IPS DF 4.7 (cell line): ENCODE results near the gene TMEM35A.
"Not testable (repeated sequence)": the region's sequence is repeated elsewhere in the genome, so short reads cannot be mapped to it uniquely, and the experiment has no call there.

Source experiments
- DNase-seq: peaks from one replicate; pipeline ENCODE4 v3.0.0-alpha.2; 2013; ENCODE audit warnings: low spot score; ENCODE audit errors: extremely low read depth

TMEM35A gene

GRCh38 chrX:101078716-101079598 is at the start of gene TMEM35A:
TSS of gene TMEM35A (plus strand) at chrX:101078879. CDS start at chrX:101079003, 124 bp downstream.
- no peak for DNase-seq

DNA sequence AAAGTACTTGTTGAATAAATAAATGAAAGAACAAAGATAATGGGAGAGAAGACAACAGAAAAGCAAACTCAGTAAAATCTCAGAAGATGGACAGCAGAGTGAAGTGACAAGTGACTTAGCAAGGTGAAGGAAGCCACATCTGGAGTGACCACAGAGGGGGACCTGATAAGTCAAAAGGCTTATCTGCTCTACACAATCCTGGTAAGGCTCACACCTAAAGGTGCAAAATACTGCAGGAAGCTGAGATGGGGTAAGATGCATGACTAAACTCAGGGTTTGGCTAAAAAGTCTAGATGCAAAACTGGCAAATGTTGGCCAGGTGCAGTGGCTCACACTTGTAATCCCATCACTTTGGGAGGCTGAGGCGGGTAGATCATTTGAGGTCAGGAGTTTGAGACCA is 49.0 kb upstream of the TMEM35A start:
- DNase-seq, result no peak

- DNase-seq, result no peak
Measured at GRCh38 chrX:101037231-101037630, 41.4 kb upstream of the TMEM35A start.

DNA sequence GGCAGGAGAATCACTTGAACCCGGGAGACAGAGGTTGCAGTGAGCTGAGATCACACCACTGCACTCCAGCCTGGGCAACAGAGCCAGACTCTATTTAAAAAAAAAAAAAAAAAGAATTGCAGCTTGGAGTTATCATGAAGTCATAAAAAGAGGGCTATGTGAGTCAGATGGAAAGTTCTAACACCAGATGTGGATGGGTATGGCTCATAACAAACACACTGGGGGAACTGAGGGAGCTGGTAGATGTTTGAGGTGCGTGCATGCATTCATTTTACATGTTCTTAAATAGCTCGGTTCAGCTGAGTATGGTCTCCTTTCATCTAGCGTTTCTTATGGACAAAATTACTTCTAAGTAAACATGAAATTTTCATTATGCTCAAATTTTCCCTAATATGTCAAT is 38.5 kb upstream of the TMEM35A start:
- no peak for DNase-seq

DNA sequence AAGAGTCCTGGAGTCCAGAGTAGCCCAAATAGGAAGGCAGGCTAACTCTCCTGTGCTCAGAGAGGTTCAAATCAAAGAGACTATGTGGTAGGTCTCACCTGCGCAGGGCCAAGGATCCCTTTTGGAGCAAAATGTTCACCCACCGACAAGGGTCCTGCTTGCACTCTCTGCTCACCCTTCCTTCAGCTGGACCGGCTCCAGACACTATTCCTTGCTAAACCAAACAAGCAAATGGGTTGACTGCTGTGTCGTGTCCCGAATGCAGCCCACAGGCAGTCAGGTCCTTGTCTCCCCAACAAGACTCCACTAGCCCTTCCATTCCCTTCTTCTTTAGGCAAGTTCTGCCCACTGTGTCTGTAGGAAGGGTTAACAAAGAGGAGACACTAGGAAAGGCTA is 27.5 kb upstream of the TMEM35A start:
- no peak for DNase-seq

GRCh38 chrX:101051549-101052302 is 27.0 kb upstream of the TMEM35A start, which contains the start of gene TRMT2B:
TSS of gene TRMT2B (minus strand) at chrX:101052111. CDS start at chrX:101042289, 9,822 bp downstream.
- no peak for DNase-seq

- DNase-seq, result not testable (repeated sequence)
Measured at GRCh38 chrX:101056551-101056950, 22.1 kb upstream of the TMEM35A start.

- no peak for DNase-seq
Measured at GRCh38 chrX:101057093-101057714, 21.5 kb upstream of the TMEM35A start.

GRCh38 chrX:101062176-101062575 is 16.5 kb upstream of the TMEM35A start:
- no peak for DNase-seq

GRCh38 chrX:101071582-101071981 is 7.1 kb upstream of the TMEM35A start:
- DNase-seq, result no peak

- no peak for DNase-seq
Measured at GRCh38 chrX:101079736-101080270, 1.1 kb downstream of the TMEM35A start.

DNA sequence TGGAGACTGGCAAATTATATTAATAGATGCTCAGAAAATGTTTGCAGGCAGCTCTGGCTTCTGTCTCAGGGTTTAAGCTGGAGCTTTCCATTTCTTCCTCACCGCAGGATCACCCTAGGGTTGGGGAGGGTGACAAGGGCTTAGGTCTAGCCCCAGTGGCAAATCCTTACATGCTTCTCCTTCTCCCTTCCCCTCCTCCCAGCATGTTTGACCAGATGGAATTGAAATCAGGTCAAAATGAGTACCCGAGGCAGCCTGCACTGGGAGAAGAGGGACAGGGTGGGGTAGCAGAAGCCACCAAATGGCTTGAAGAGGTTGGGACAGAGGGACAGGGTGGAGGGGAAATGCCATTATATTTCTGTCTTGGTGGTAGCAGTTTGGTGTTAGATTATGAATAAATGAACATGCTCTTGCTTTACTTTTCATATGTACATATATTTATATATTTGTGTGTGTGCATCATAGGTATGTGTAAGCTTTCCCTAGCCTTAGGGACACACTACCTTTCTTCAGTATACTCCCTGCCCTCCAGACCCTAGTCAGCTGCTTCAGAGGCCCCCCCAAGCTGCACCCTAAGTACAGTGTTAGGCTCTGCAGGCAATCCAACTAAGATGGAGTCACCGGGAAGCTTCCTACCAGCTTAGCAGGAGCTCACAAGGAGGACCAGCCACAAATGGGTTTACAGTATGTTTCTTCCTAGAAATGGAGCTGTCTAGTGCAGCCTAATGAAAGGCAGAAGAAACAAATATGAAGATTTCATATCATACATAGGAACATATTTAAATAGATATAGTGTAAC is 1.8 kb downstream of the TMEM35A start:
- DNase-seq, result no peak

GRCh38 chrX:101081231-101081630 is 2.6 kb downstream of the TMEM35A start:
- no peak for DNase-seq

- DNase-seq, result no peak
Measured at GRCh38 chrX:101091817-101092216, 13.1 kb downstream of the TMEM35A start.

DNA sequence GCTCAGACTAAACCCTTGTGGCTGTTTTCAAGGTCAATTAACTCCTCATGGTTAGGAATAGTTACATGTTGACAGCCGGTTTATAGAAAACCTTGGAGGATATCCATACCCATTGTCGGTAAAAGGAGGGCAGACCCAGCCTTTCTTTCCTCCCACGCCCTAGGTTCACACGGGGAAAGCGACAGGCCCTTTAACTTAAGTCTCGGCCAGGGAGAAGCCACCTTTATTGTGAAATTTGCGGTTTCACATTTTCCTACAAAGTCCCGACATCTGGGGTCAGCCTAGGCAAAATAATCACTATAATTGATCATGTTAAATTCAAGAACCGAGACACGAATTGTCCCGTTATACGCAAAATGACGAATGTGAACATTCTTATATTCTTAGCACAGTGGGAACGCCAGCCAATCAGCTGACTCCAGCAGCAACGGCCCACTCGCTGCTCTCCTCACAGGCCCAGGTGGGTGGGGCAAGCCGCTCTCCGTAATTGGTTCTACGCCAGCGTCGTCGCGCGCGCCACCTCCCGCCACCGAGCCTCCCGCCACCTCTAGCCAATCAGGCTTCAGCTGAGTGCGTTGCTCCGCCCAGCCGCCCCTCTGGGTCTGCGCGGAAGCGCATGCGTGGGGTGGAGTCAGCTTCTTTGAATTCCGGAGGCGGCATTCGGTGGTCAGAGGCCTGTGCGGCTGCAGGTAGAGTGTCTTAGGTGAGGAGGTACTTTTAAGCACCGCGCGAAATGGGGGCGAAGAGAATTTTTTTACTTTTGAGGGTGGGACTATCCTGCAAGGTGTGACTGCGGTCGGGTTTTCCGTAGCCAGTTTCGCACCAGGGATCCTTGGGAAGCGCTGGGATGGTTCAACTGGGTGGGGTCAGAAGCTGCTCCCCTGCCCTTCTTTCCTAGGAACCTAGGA is 19.1 kb downstream of the TMEM35A start, which contains the start of gene CENPI:
Gene CENPI, plus strand, starts transcription at position 659 of the 908 bp plus-strand sequence. CDS start 2,867 bp downstream, outside the sequence.
- peak; percentile 36 for DNase-seq

DNA sequence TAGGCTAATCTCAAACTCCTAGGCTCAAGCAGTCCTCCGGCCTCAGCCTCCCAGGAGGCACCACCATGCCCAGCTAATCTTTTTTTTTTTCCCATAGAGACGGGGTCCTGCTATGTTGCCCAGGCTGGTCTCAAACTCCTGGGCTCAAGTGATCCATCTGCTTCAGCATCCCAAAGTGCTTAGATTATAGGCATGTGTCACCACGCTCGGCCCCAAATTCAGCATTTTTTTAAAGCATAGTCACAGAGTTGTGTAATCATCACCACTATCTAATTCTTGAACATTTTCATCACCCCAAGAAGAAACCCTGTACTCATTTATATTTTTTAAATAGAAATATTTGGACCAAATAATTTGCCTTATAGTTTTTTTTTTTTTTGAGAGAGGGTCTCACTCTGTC is 29.6 kb downstream of the TMEM35A start:
- DNase-seq, result no peak

DNA sequence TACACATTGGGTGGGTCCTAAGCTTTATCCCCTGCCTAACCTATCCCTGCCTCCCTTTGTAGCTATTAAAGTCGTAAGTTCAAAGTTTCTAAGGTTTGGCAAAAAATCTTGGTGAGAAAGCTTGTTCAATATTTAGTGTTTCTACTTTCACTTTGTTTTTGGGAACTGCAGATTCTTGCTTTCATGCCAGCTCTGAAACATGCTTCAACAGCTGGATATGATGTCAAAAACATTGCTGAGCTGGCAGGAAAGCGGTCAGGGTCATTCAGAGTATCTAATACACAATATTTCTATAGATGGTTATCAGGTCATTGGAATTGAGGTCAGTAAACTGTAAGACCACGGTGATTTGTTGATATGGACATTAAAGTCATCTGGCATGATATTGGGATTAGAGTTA is 39.0 kb downstream of the TMEM35A start:
- no peak for DNase-seq

DNA sequence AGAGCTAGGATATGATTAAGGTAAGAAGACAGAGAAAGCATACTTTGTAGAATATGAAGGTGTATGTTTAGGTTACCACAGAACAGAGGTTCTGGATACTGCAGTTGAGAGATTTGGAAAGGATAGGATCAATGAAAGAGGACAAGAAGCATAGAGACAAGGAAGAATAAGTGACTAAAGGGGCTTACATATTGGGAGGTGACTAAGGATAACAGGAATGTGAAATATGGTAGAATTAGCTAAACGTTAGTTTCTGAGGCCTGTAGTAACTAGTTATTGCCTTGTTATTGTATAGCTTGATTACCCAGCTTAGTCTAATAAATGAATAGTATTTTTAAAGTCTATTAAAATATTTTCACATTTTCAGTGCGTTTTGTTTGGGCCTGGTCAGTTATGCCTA is 57.6 kb downstream of the TMEM35A start:
- no peak for DNase-seq
